Endodermal cell (in vitro differentiated cells): ENCODE measurements around the gene SRGAP2. TPM values are rescaled to one million over a fixed set of nuclear protein-coding genes. Genes with fewer than 3 reads are reported as not detected.
"Not testable (repeated sequence)": the region's sequence is repeated elsewhere in the genome, so short reads cannot be mapped to it uniquely, and the experiment has no call there.

ENCODE experiments used
- DNase-seq: peaks from one replicate; pipeline ENCODE4 v3.0.0-alpha.2; 2017
- H3K27ac ChIP-seq: 2 replicates; pipeline ENCODE4 v1.5.1; 2013; ENCODE audit warnings: mild to moderate bottlenecking, low read depth, low read length, moderate library complexity
- H3K27me3 ChIP-seq: 2 replicates; pipeline ENCODE4 v1.6.1; 2013; ENCODE audit warnings: mild to moderate bottlenecking, low read length, moderate library complexity; ENCODE audit not compliant: insufficient read depth, control insufficient read depth, poor library complexity, severe bottlenecking
- H3K36me3 ChIP-seq: 2 replicates; pipeline ENCODE4 v1.7.0; 2013; ENCODE audit warnings: mild to moderate bottlenecking, low read length, moderate library complexity; ENCODE audit not compliant: control insufficient read depth, insufficient read depth
- H3K4me1 ChIP-seq: one replicate; pipeline ENCODE4 v1.7.0; 2013; ENCODE audit warnings: low read length; ENCODE audit not compliant: control insufficient read depth, insufficient read depth
- H3K4me3 ChIP-seq: 2 replicates; pipeline ENCODE4 v1.5.1; 2013; ENCODE audit warnings: mild to moderate bottlenecking, low read length, moderate library complexity
- H3K9ac ChIP-seq: 2 replicates; pipeline ENCODE4 v1.6.1; 2013; ENCODE audit warnings: mild to moderate bottlenecking, low read length, moderate library complexity; ENCODE audit not compliant: poor library complexity, severe bottlenecking; ENCODE audit errors: extremely low read depth
- H3K9me3 ChIP-seq: 2 replicates; pipeline ENCODE4 v1.6.1; 2013; ENCODE audit warnings: mild to moderate bottlenecking, low read length, moderate library complexity; ENCODE audit not compliant: control insufficient read depth
- H3K27ac Mint-ChIP-seq: 2 replicates; pipeline ENCODE4 v1.8.0; 2020; ENCODE audit warnings: mixed read lengths
- H3K27me3 Mint-ChIP-seq: 2 replicates; pipeline ENCODE4 v1.8.0; 2021; ENCODE audit warnings: mild to moderate bottlenecking, mixed read lengths; ENCODE audit not compliant: insufficient read depth
- H3K36me3 Mint-ChIP-seq: 2 replicates; pipeline ENCODE4 v1.8.0; 2020; ENCODE audit warnings: low read depth, mixed read lengths
- H3K4me1 Mint-ChIP-seq: 2 replicates; pipeline ENCODE4 v1.8.0; 2020; ENCODE audit warnings: mixed read lengths
- H3K4me3 Mint-ChIP-seq: 2 replicates; pipeline ENCODE4 v1.8.0; 2020; ENCODE audit warnings: mild to moderate bottlenecking, moderate library complexity, mixed read lengths
- H3K9me3 Mint-ChIP-seq: 2 replicates; pipeline ENCODE4 v1.8.0; 2020; ENCODE audit warnings: mild to moderate bottlenecking, mixed read lengths
- WGBS, 2 experiments: methylation state at CpG; one replicate each; pipeline versions ENCODE4 v1.1.5 to v1.1.7; 2013; ENCODE audit warnings: missing lambda C conversion rate in 2 of 2, mixed read lengths in 1 of 2; ENCODE audit not compliant: insufficient coverage in 1 of 2, insufficient read length in 1 of 2; 5-methylcytosine and 5-hydroxymethylcytosine counted together
- total RNA-seq, 2 donors: library from RNA; stranded (reverse); fragmentation: NEBNext Ultra II Directional in 1 of 2; extraction: Animal tissue kit (Norgen Biotek cat#: 25700) in 1 of 2; gene quantifications; 2 replicates in 1 of 2; 3 replicates in 1 of 2; pipeline ENCODE4 v1.2.1, GENCODE V29; 2021

SRGAP2 gene
- total RNA-seq, 2 donors from 2014 or later: 112 to 131 TPM

DNA sequence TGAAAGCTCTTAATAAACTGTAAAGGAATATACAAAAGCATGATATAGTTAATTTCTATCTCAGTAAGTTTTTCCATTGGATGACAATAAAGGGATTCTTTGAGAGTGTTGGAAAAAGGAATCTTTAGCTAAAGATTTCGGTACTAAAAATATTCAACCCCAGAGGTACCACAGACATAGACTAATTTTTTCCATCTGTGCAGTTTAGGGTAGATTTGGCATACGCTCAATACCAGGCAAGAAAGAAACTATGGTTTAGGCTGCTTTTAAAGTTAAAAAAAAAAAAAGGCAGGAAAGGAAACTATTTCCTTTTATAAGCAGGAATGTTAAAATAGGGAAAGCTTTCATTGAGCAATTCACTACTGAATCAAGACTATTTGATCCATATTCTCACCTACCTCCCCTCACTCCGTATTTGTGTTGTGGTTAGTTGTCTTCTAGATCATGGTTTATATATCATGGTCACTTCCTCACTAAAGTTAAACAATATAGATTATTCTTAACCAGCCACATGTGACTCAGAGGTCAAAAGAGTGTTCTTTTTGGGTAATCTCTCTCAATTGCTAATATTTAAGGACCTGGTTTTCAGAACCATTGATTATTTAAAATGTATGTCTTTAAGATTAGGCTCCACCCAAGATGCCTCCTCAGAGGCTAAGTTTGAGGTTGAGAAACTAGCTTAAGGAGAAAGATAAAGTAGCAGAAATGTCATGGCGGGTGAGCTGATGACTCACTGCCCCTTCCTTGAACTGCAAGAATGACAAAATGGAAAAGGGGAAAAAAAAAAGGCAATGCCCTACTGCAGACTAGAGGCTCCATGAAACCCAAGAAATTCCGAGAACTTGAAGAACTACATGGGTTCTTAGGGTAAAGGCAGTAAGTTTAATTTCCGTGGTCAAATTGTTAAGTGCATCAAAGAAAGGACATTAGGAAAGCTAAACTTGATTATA, 20.7 kb upstream of the SRGAP2 start:
- not testable (repeated sequence) for H3K4me1 ChIP-seq, H3K36me3 Mint-ChIP-seq, H3K4me1 Mint-ChIP-seq, H3K27me3 ChIP-seq, H3K9me3 ChIP-seq, H3K27me3 Mint-ChIP-seq, H3K27ac Mint-ChIP-seq, H3K4me3 Mint-ChIP-seq, H3K4me3 ChIP-seq, H3K27ac ChIP-seq, H3K9me3 Mint-ChIP-seq, DNase-seq, H3K36me3 ChIP-seq, H3K9ac ChIP-seq
- WGBS, 2 experiments: 97% methylated on average over 2 of the region's 6 CpGs; no CpG with 5 or more reads in 1 of the 2 experiments

- H3K27me3 ChIP-seq, H3K9me3 Mint-ChIP-seq, H3K27ac Mint-ChIP-seq: not testable (repeated sequence)
These were observed 19.6 kb upstream of the SRGAP2 start for GRCh38 chr1:206183788-206184187.

GRCh38 chr1:206185778-206186177, 17.6 kb upstream of the SRGAP2 start:
- H3K36me3 ChIP-seq, H3K4me1 Mint-ChIP-seq, H3K27ac ChIP-seq, H3K4me3 Mint-ChIP-seq, DNase-seq, H3K4me3 ChIP-seq, H3K4me1 ChIP-seq, H3K27ac Mint-ChIP-seq, H3K27me3 ChIP-seq, H3K9me3 Mint-ChIP-seq, H3K36me3 Mint-ChIP-seq, H3K9me3 ChIP-seq, H3K27me3 Mint-ChIP-seq, H3K9ac ChIP-seq: not testable (repeated sequence)
- WGBS, 2 experiments: no CpG with 5 or more reads among the region's 3 CpGs

More at GRCh38 chr1:206183788-206184187, 19.6 kb upstream of the SRGAP2 start:
- not testable (repeated sequence) for H3K27me3 Mint-ChIP-seq, H3K4me1 ChIP-seq, H3K4me3 ChIP-seq, H3K9ac ChIP-seq, H3K36me3 Mint-ChIP-seq, DNase-seq, H3K4me3 Mint-ChIP-seq, H3K4me1 Mint-ChIP-seq, H3K9me3 ChIP-seq, H3K36me3 ChIP-seq, H3K27ac ChIP-seq
- no CpG with 5 or more reads among the region's 2 CpGs for WGBS, 2 experiments

GRCh38 chr1:206186826-206187225, 16.5 kb upstream of the SRGAP2 start:
- H3K36me3 Mint-ChIP-seq, H3K9me3 Mint-ChIP-seq, H3K9me3 ChIP-seq, H3K27ac ChIP-seq, H3K4me1 ChIP-seq, H3K27ac Mint-ChIP-seq, H3K4me3 Mint-ChIP-seq, H3K27me3 ChIP-seq, H3K27me3 Mint-ChIP-seq, H3K4me3 ChIP-seq, H3K9ac ChIP-seq, DNase-seq, H3K4me1 Mint-ChIP-seq, H3K36me3 ChIP-seq: not testable (repeated sequence)
- no CpG with 5 or more reads among the region's 4 CpGs for WGBS, 2 experiments

- H3K27ac Mint-ChIP-seq, H3K4me1 Mint-ChIP-seq, H3K9me3 Mint-ChIP-seq, H3K27me3 ChIP-seq, H3K36me3 ChIP-seq, H3K4me3 Mint-ChIP-seq, H3K27ac ChIP-seq, H3K36me3 Mint-ChIP-seq, H3K4me1 ChIP-seq, H3K4me3 ChIP-seq, H3K27me3 Mint-ChIP-seq, H3K9me3 ChIP-seq, H3K9ac ChIP-seq, DNase-seq: not testable (repeated sequence)
- WGBS, 2 experiments: no CpG with 5 or more reads among the region's 2 CpGs
These were observed 8.2 kb upstream of the SRGAP2 start for GRCh38 chr1:206195182-206195581.

DNA sequence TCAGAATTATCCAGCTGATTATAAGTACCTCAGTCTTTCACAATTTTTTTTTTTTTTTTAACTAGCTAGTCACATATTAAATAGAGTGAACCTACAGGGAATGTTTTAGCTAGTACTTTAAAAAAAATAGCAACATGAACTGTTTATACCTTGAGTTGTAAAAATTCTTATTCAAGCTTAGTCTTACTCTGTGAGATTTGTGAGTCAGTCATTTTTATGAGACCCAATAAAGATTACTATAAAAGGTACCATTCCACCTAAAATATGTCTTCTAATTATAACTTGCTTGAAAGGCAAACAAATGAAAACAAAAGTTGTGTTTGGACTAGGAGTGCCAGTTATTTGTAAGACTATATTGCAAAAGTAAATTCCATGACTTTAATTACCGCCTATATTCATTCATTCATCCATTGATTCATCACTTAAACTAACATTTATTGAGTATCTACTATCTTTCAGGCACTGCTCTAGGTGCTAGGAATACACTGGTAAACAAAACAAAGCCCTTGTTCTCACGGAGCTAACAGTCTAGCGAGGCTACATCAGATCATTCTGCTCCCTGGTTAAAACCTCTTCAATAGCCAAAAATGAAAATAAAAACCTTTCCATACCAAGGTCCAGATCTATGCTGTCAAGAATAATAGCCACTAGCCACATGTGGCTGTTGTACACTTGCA, 6.5 kb upstream of the SRGAP2 start:
- not testable (repeated sequence) for H3K4me3 ChIP-seq, H3K27ac ChIP-seq, H3K36me3 ChIP-seq, H3K4me1 ChIP-seq, DNase-seq, H3K4me3 Mint-ChIP-seq, H3K9me3 ChIP-seq, H3K9ac ChIP-seq, H3K27me3 Mint-ChIP-seq, H3K9me3 Mint-ChIP-seq, H3K27me3 ChIP-seq, H3K27ac Mint-ChIP-seq, H3K36me3 Mint-ChIP-seq, H3K4me1 Mint-ChIP-seq
- no CpG with 5 or more reads among the region's 3 CpGs for WGBS, 2 experiments
